ENCODE results near the gene SHISA9. TPM values are rescaled to one million over a fixed set of nuclear protein-coding genes. Genes with fewer than 3 reads are reported as not detected.

SHISA9 gene
- total RNA-seq, 1 experiment from 2014 or later, result 0.29 TPM

- H3K4me3 Mint-ChIP-seq (ENCODE audit: unreplicated experiment), result no peak overlapping the region
- no peaks in the 10 kb centered on the region for H3K4me1 Mint-ChIP-seq (ENCODE audit: low read depth, unreplicated experiment)
- H3K36me3 ChIP-seq (ENCODE audit: control insufficient read depth, insufficient read depth, low read length), result no peaks in the 10 kb centered on the region
- H3K36me3 Mint-ChIP-seq (ENCODE audit: insufficient read depth, unreplicated experiment), result no peaks in the 10 kb centered on the region
- H3K27me3 Mint-ChIP-seq (ENCODE audit: insufficient read depth, unreplicated experiment), result peaks cover 10% of the 10 kb centered on the region
- no peaks in the 10 kb centered on the region for H3K9me3 Mint-ChIP-seq (ENCODE audit: unreplicated experiment)
- H3K4me1 ChIP-seq, result no peaks in the 10 kb centered on the region
- H3K27me3 ChIP-seq (replicated peaks; ENCODE audit: control insufficient read depth, insufficient read depth, low read length), result no peaks in the 10 kb centered on the region
- DNase-seq, result no peak
- TF ChIP-seq CTCF (IDR thresholded peaks at IDR 0.05; ENCODE audit: insufficient read depth in 1 of 2, low read depth in 1 of 2, low read length in 1 of 2, severe bottlenecking in 1 of 2, unreplicated experiment in 1 of 2), result no peak
- intact Hi-C loops (cut with micrococcal nuclease; ENCODE audit: unreplicated experiment), result no loop called here
- H3K9me3 ChIP-seq, result no peaks in the 10 kb centered on the region
- CTCF ChIA-PET, result no interaction called here
- no peak overlapping the region for H3K27ac Mint-ChIP-seq (ENCODE audit: unreplicated experiment)
- POLR2A ChIA-PET, result no interaction called here
- BruUV-seq (replicated peaks), result no TSS peak
- H3K4me3 ChIP-seq (ENCODE audit: low read depth, low read length), result no peak overlapping the region
Observed at GRCh38 chr16:12985516-12985915, 84.1 kb downstream of the SHISA9 start.

DNA sequence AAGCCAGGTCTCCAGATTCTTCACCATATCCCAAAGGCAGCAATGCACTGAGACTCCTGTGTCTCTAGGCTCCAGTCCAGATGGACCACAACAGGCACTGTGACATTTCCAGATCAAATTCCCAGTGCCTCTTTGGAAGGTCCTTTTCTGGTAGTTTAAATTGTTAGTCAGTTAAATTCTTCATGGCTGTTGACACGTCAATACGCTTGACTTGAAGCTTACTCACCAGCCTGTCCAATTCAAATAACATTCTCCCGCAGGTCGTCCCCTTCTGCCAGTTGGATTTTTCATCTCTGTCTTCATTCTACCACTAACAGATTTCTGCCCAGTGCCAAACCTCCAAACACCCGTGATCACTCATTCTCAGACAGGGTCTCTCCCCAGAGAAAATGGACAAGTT is 86.7 kb downstream of the SHISA9 start:
- no TSS peak for BruUV-seq (replicated peaks)
- Histone ChIP-seq H3K9me3 (no peaks in the 10 kb centered on the region), H3K4me1 (no peaks in the 10 kb centered on the region), H3K36me3 (ENCODE audit: control insufficient read depth, insufficient read depth, low read length) (no peaks in the 10 kb centered on the region), H3K4me3 (ENCODE audit: low read depth, low read length) (no peak overlapping the region), H3K27me3 (replicated peaks; ENCODE audit: control insufficient read depth, insufficient read depth, low read length) (no peaks in the 10 kb centered on the region)
- H3K9me3 Mint-ChIP-seq (ENCODE audit: unreplicated experiment), result no peaks in the 10 kb centered on the region
- no peak for DNase-seq
- peaks cover 10% of the 10 kb centered on the region for H3K27me3 Mint-ChIP-seq (ENCODE audit: insufficient read depth, unreplicated experiment)
- TF ChIP-seq CTCF (IDR thresholded peaks at IDR 0.05; ENCODE audit: insufficient read depth in 1 of 2, low read depth in 1 of 2, low read length in 1 of 2, severe bottlenecking in 1 of 2, unreplicated experiment in 1 of 2), result no peak
- no peak overlapping the region for H3K27ac Mint-ChIP-seq (ENCODE audit: unreplicated experiment)
- no peaks in the 10 kb centered on the region for H3K36me3 Mint-ChIP-seq (ENCODE audit: insufficient read depth, unreplicated experiment)
- intact Hi-C loops (cut with micrococcal nuclease; ENCODE audit: unreplicated experiment), result no loop called here
- ChIA-PET CTCF (no interaction called here), POLR2A (no interaction called here)
- H3K4me3 Mint-ChIP-seq (ENCODE audit: unreplicated experiment), result no peak overlapping the region
- H3K4me1 Mint-ChIP-seq (ENCODE audit: low read depth, unreplicated experiment), result no peaks in the 10 kb centered on the region

GRCh38 chr16:12992066-12992465 is 90.7 kb downstream of the SHISA9 start:
- DNase-seq, result no peak
- Histone ChIP-seq H3K9me3 (no peaks in the 10 kb centered on the region), H3K4me1 (no peaks in the 10 kb centered on the region), H3K4me3 (ENCODE audit: low read depth, low read length) (no peak overlapping the region), H3K36me3 (ENCODE audit: control insufficient read depth, insufficient read depth, low read length) (no peaks in the 10 kb centered on the region), H3K27me3 (replicated peaks; ENCODE audit: control insufficient read depth, insufficient read depth, low read length) (no peaks in the 10 kb centered on the region)
- peaks cover 9% of the 10 kb centered on the region for H3K27me3 Mint-ChIP-seq (ENCODE audit: insufficient read depth, unreplicated experiment)
- ChIA-PET POLR2A (no interaction called here), CTCF (no interaction called here)
- H3K4me3 Mint-ChIP-seq (ENCODE audit: unreplicated experiment), result no peak overlapping the region
- intact Hi-C loops (cut with micrococcal nuclease; ENCODE audit: unreplicated experiment), result no loop called here
- H3K27ac Mint-ChIP-seq (ENCODE audit: unreplicated experiment), result no peak overlapping the region
- H3K9me3 Mint-ChIP-seq (ENCODE audit: unreplicated experiment), result no peaks in the 10 kb centered on the region
- H3K4me1 Mint-ChIP-seq (ENCODE audit: low read depth, unreplicated experiment), result no peaks in the 10 kb centered on the region
- H3K36me3 Mint-ChIP-seq (ENCODE audit: insufficient read depth, unreplicated experiment), result no peaks in the 10 kb centered on the region
- no TSS peak for BruUV-seq (replicated peaks)
- no peak for TF ChIP-seq CTCF (IDR thresholded peaks at IDR 0.05; ENCODE audit: insufficient read depth in 1 of 2, low read depth in 1 of 2, low read length in 1 of 2, severe bottlenecking in 1 of 2, unreplicated experiment in 1 of 2)
